Mesothelial cell of epicardium (in vitro differentiated cells): Measurements from ENCODE around the gene STPG2. TPM values are rescaled to one million over a fixed set of nuclear protein-coding genes. Genes with fewer than 3 reads are reported as not detected.

ENCODE experiments used
- DNase-seq, 2 experiments: peaks; one replicate each; pipeline ENCODE4 v3.0.0; 2021; ENCODE audit warnings: low spot score in 2 of 2; ENCODE audit not compliant: unreplicated experiment in 2 of 2
- H3K27ac Mint-ChIP-seq: 2 replicates; pipeline ENCODE4 v1.8.0; 2021; ENCODE audit warnings: mixed read lengths
- H3K27me3 Mint-ChIP-seq: 2 replicates; pipeline ENCODE4 v1.8.0; 2021; ENCODE audit warnings: low read depth, mixed read lengths
- H3K36me3 Mint-ChIP-seq: 2 replicates; pipeline ENCODE4 v1.8.0; 2021; ENCODE audit warnings: mixed read lengths
- H3K4me1 Mint-ChIP-seq: 2 replicates; pipeline ENCODE4 v1.8.0; 2021; ENCODE audit warnings: mixed read lengths
- H3K4me3 Mint-ChIP-seq: 2 replicates; pipeline ENCODE4 v1.8.0; 2021; ENCODE audit warnings: mild to moderate bottlenecking, moderate library complexity, mixed read lengths
- H3K9me3 Mint-ChIP-seq: 2 replicates; pipeline ENCODE4 v1.8.0; 2021; ENCODE audit warnings: mixed read lengths
- total RNA-seq: library from RNA; stranded (reverse); gene quantifications from 3 replicates; pipeline ENCODE4 v1.2.1, GENCODE V29; 2021
- TF ChIP-seq, protein P1 (sequence below): fragments of 200-600 bp; sonication (generic); IDR thresholded peaks from one replicate; pipeline ENCODE4 v1.5.0; 2021; ENCODE audit warnings: antibody characterized with exemption; ENCODE audit not compliant: unreplicated experiment

The STPG2 gene
- total RNA-seq, 1 donor from 2014 or later, result 0.85 TPM

- TF ChIP-seq, protein P1, sequence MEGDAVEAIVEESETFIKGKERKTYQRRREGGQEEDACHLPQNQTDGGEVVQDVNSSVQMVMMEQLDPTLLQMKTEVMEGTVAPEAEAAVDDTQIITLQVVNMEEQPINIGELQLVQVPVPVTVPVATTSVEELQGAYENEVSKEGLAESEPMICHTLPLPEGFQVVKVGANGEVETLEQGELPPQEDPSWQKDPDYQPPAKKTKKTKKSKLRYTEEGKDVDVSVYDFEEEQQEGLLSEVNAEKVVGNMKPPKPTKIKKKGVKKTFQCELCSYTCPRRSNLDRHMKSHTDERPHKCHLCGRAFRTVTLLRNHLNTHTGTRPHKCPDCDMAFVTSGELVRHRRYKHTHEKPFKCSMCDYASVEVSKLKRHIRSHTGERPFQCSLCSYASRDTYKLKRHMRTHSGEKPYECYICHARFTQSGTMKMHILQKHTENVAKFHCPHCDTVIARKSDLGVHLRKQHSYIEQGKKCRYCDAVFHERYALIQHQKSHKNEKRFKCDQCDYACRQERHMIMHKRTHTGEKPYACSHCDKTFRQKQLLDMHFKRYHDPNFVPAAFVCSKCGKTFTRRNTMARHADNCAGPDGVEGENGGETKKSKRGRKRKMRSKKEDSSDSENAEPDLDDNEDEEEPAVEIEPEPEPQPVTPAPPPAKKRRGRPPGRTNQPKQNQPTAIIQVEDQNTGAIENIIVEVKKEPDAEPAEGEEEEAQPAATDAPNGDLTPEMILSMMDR, result no peak
- Mint-ChIP-seq H3K4me3 (no peak overlapping the region), H3K27ac (no peak overlapping the region), H3K4me1 (no peaks in the 10 kb centered on the region), H3K36me3 (no peaks in the 10 kb centered on the region), H3K9me3 (no peaks in the 10 kb centered on the region), H3K27me3 (peaks cover 3% of the 10 kb centered on the region)
- DNase-seq, result no peak
These were observed 390.7 kb downstream of the STPG2 start for GRCh38 chr4:97752599-97752998.

DNA sequence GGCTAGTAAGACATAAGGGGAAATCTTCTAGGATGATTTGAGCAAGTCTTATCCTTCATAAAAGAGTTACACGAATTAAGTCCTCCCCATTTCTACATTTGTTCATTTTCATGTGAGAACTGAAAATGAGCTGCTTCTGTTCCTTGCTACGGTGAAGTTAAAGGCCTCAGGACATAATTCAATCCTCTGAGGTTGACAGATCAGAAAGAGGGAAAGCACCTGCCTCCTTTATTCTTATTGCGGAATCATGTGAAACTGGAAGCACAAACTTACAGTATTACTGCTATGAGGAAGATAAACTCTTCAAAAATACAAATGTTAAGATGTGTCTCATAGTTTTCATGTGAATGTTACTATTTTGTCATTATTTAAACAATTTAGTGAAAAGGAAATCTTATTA is 395.3 kb downstream of the STPG2 start:
- Mint-ChIP-seq H3K4me1 (no peaks in the 10 kb centered on the region), H3K36me3 (no peaks in the 10 kb centered on the region), H3K27me3 (peaks cover 3% of the 10 kb centered on the region), H3K4me3 (no peak overlapping the region), H3K27ac (no peak overlapping the region), H3K9me3 (no peaks in the 10 kb centered on the region)
- TF ChIP-seq, protein P1, result no peak
- DNase-seq, result no peak

GRCh38 chr4:97720869-97721432 is 422.3 kb downstream of the STPG2 start:
- DNase-seq, result no peak
- H3K4me3 Mint-ChIP-seq, result no peak overlapping the region
- H3K27ac Mint-ChIP-seq, result no peak overlapping the region
- H3K27me3 Mint-ChIP-seq, result no peaks in the 10 kb centered on the region
- peaks cover 3% of the 10 kb centered on the region for H3K9me3 Mint-ChIP-seq
- peaks cover 2% of the 10 kb centered on the region for H3K36me3 Mint-ChIP-seq
- TF ChIP-seq, protein P1, result no peak
- peaks cover 16% of the 10 kb centered on the region for H3K4me1 Mint-ChIP-seq

GRCh38 chr4:97691111-97691605 is 452.1 kb downstream of the STPG2 start:
- Mint-ChIP-seq H3K36me3 (peaks cover 9% of the 10 kb centered on the region), H3K27me3 (no peaks in the 10 kb centered on the region)

GRCh38 chr4:97670703-97671269 is 472.5 kb downstream of the STPG2 start:
- Mint-ChIP-seq H3K4me3 (no peak overlapping the region), H3K27ac (no peak overlapping the region), H3K36me3 (peaks cover 2% of the 10 kb centered on the region), H3K27me3 (no peaks in the 10 kb centered on the region), H3K9me3 (no peaks in the 10 kb centered on the region), H3K4me1 (peaks cover 5% of the 10 kb centered on the region)
- TF ChIP-seq, protein P1, result no peak
- DNase-seq, result no peak

More at GRCh38 chr4:97691111-97691605, 452.1 kb downstream of the STPG2 start:
- TF ChIP-seq, protein P1, result no peak
- Mint-ChIP-seq H3K27ac (no peak overlapping the region), H3K4me1 (no peaks in the 10 kb centered on the region), H3K9me3 (peaks cover 49% of the 10 kb centered on the region), H3K4me3 (no peak overlapping the region)
- no peak for DNase-seq
